SJCRH30 (cell line): Measurements from ENCODE around the gene HAND2. TPM values are rescaled to one million over a fixed set of nuclear protein-coding genes. Genes with fewer than 3 reads are reported as not detected.

ENCODE experiments used
- DNase-seq, 2 experiments: peaks; one replicate each; pipeline ENCODE4 v3.0.0-alpha.2; 2015 to 2020
- H3K27ac ChIP-seq: fragments of 250-450 bp; sonication (Bioruptor Pico); 2 replicates; pipeline ENCODE4 v1.5.1; 2020; ENCODE audit warnings: mild to moderate bottlenecking, moderate library complexity
- H3K27me3 ChIP-seq: fragments of 250-450 bp; sonication (Bioruptor Pico); 2 replicates; pipeline ENCODE4 v1.5.1; 2020; ENCODE audit warnings: mild to moderate bottlenecking, moderate library complexity
- H3K36me3 ChIP-seq: fragments of 250-450 bp; sonication (Bioruptor Pico); 2 replicates; pipeline ENCODE4 v1.5.1; 2020; ENCODE audit warnings: mild to moderate bottlenecking, moderate library complexity
- H3K4me1 ChIP-seq: fragments of 250-450 bp; sonication (Bioruptor Pico); 2 replicates; pipeline ENCODE4 v1.5.1; 2020; ENCODE audit warnings: mild to moderate bottlenecking, moderate library complexity
- H3K4me3 ChIP-seq: fragments of 250-450 bp; sonication (Bioruptor Pico); 2 replicates; pipeline ENCODE4 v1.5.1; 2020; ENCODE audit warnings: mild to moderate bottlenecking, moderate library complexity
- H3K9me3 ChIP-seq: fragments of 250-450 bp; sonication (Bioruptor Pico); replicated peaks from 2 replicates; pipeline ENCODE4 v1.5.1; 2020; ENCODE audit warnings: mild to moderate bottlenecking, moderate library complexity
- total RNA-seq: library from RNA; depleted of rRNA; stranded (reverse); fragments of >200 nt; shearing (Covaris generic); gene quantifications from 2 replicates; pipeline ENCODE4 v1.2.3, GENCODE V29; 2014

Gene HAND2
- total RNA-seq, 1 experiment from 2014 or later = 3.4 TPM

GRCh38 chr4:173504181-173504503 is 25.9 kb downstream of the HAND2 start:
- Histone ChIP-seq H3K27ac (no peak overlapping the region), H3K9me3 (no peaks in the 10 kb centered on the region), H3K36me3 (no peaks in the 10 kb centered on the region), H3K4me1 (no peaks in the 10 kb centered on the region), H3K27me3 (no peaks in the 10 kb centered on the region), H3K4me3 (no peak overlapping the region)
- no peak for DNase-seq

DNA sequence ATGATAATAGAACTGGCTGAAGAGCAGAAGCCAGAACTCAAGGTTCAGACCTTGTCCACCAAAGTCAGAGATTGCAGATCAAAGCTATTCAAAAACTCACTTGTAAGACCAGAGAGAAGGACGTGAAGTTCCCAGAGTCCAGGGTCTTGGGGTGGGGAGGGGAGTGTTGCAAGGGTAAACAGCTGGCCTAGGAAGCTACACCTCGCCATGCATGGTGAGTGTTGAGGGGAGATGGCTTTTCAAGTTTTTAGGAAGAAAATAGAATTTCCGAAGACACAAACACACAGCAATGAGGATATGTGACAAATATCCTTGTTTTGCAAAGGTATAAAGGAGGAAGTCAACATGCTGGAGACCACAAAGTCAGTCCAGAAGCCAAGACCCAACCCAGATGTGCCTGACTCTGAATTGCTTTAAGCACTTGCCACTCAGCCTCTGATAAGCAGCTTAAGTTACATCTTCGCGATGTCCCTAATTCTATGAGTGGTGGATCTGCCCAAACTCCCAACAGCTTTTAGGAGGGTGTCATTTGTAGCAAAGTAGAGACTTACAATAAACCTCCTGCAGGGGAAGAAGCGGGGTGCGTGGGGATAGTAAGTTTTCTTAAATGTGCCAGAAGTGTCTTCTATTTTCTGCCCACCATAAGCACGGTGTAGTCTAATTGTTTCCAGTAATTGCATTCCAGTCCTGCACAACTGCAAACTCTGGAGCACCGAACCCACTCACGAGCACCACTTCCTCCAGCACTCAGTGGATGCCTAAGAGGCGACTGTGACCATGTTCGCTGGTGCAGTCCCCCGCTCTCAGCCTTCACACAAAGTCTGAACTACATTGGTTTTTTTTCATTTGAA is 26.5 kb downstream of the HAND2 start:
- H3K27ac ChIP-seq = no peak overlapping the region
- H3K4me3 ChIP-seq = no peak overlapping the region
- DNase-seq = no peak
- H3K9me3 ChIP-seq = no peaks in the 10 kb centered on the region
- no peaks in the 10 kb centered on the region for H3K36me3 ChIP-seq
- H3K27me3 ChIP-seq = no peaks in the 10 kb centered on the region
- no peaks in the 10 kb centered on the region for H3K4me1 ChIP-seq

DNA sequence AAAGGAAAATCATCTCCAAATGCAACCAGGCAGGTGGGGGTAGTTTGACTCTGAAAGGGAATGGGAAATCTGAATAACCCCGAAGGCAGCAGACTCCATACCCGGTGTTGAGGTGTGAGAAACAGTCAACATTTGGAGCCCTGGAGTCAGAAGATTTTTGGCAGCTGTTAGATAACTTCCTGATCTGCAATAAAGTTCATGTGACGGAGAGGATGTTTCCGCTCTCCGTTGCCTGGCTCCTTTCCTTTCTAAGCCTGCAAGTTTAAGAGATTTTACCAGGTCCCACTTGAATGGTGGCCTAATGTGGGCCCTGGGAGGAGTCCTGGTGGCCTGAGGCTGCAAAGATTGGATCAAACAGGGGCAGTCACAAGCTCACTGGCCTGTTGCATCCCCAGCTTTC is 27.7 kb downstream of the HAND2 start:
- no peak for DNase-seq
- no peak overlapping the region for H3K27ac ChIP-seq
- no peak overlapping the region for H3K4me3 ChIP-seq
- no peaks in the 10 kb centered on the region for H3K9me3 ChIP-seq
- H3K36me3 ChIP-seq = no peaks in the 10 kb centered on the region
- no peaks in the 10 kb centered on the region for H3K27me3 ChIP-seq
- no peaks in the 10 kb centered on the region for H3K4me1 ChIP-seq

GRCh38 chr4:173501592-173502150 is 28.4 kb downstream of the HAND2 start:
- Histone ChIP-seq H3K4me1 (no peaks in the 10 kb centered on the region), H3K27ac (no peak overlapping the region), H3K4me3 (no peak overlapping the region), H3K9me3 (no peaks in the 10 kb centered on the region), H3K36me3 (no peaks in the 10 kb centered on the region), H3K27me3 (no peaks in the 10 kb centered on the region)
- no peak for DNase-seq

GRCh38 chr4:173500841-173501591 is 29.0 kb downstream of the HAND2 start:
- H3K27me3 ChIP-seq = no peaks in the 10 kb centered on the region
- no peak overlapping the region for H3K27ac ChIP-seq
- no peaks in the 10 kb centered on the region for H3K36me3 ChIP-seq
- no peak for DNase-seq
- H3K9me3 ChIP-seq = no peaks in the 10 kb centered on the region
- no peaks in the 10 kb centered on the region for H3K4me1 ChIP-seq
- H3K4me3 ChIP-seq = no peak overlapping the region

DNA sequence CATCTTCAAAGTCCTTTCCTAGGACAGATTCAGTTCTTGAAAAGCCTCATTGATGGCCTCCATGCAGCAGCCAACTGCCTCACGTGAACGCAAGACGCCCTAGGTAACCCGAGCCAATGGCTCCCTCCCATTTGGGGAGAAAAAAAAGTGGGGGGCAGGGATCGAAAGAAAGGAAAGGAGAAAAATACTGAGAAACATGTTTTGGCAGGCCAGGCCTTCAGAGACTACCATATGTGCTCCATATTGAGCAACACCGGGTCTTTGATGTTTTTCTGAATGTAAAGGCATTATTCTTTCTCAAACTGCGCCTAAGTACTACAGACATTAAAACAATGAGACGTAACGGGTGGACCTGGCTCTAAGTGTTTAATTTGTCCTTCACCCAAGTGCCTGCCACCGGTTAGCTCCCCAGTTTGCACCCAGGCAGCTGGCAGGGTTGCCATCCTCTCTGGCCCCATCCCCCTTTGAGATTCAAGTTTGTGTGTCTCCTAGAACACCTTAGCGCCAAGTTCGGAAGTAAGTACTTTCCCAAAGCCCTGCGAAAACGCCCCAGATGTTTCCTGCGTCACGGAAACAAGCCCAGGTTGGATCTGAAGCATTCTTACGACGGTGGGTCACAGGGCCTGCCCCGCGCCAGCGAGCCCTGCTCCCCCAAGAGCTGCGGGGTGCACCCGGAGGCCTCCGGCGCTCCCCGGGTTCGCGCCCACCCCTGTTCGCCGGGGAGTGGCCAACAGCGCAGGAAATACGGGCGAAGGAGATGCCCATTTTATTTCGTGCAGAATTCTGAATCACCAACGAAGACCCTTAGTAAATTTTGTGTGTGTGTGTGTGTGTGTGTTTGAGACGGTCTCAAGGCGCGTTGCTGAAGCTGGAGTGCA is 30.1 kb downstream of the HAND2 start:
- Histone ChIP-seq H3K36me3 (no peaks in the 10 kb centered on the region), H3K27ac (no peak overlapping the region), H3K4me3 (no peak overlapping the region), H3K4me1 (no peaks in the 10 kb centered on the region), H3K27me3 (no peaks in the 10 kb centered on the region), H3K9me3 (no peaks in the 10 kb centered on the region)
- no peak for DNase-seq

- no peaks in the 10 kb centered on the region for H3K36me3 ChIP-seq
- H3K4me1 ChIP-seq = no peaks in the 10 kb centered on the region
- no peaks in the 10 kb centered on the region for H3K9me3 ChIP-seq
- H3K27me3 ChIP-seq = no peaks in the 10 kb centered on the region
- no peak overlapping the region for H3K4me3 ChIP-seq
- DNase-seq = no peak
- H3K27ac ChIP-seq = no peak overlapping the region
Observed at GRCh38 chr4:173498771-173499170, 31.3 kb downstream of the HAND2 start.

DNA sequence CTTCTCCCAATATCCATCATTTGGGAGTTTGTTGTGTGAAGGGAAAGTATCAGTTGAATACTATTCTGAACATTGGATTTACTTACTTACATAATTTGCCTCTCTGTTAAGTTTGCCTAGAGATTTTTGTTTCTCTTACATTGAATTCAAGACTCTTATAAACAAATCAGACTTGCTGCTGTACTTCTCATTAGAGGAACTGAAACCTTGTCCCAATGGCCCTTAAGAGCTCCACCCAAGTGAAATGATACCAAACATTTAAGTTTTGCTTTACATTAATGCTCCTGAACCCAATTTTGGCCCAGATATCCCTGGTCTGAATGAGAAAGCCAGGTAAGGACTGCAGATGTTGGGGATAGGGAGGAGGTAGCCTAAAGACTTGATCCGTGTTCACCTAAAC is 32.0 kb downstream of the HAND2 start:
- H3K36me3 ChIP-seq = no peaks in the 10 kb centered on the region
- no peaks in the 10 kb centered on the region for H3K27me3 ChIP-seq
- H3K27ac ChIP-seq = no peak overlapping the region
- no peak for DNase-seq
- no peaks in the 10 kb centered on the region for H3K9me3 ChIP-seq
- H3K4me1 ChIP-seq = no peaks in the 10 kb centered on the region
- H3K4me3 ChIP-seq = no peak overlapping the region

- Histone ChIP-seq H3K27ac (no peak overlapping the region), H3K4me1 (peaks cover 12% of the 10 kb centered on the region), H3K27me3 (no peaks in the 10 kb centered on the region), H3K9me3 (no peaks in the 10 kb centered on the region), H3K36me3 (no peaks in the 10 kb centered on the region), H3K4me3 (no peak overlapping the region)
- no peak for DNase-seq
Observed at GRCh38 chr4:173494013-173494970, 35.7 kb downstream of the HAND2 start.

DNA sequence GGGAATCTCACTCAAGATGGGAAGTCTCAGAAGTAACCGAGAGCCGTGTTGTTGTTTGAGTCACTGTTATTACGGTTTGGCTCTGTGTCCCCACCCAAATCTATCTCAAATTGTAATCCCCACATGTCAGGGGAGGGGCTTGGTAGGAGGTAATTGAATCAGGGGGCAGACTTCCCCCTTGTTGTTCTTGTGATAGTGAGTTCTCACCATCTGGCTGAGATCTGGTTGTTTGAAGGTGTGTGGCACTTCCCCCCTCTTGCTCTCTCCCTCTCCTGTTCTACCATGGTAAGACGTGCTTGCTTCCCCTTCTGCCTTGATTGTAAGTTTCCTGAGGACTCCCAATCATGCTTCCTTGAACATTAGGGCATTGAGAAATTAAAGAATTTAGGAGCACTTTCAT is 37.0 kb downstream of the HAND2 start:
- Histone ChIP-seq H3K27ac (no peak overlapping the region), H3K4me1 (peaks cover 12% of the 10 kb centered on the region), H3K27me3 (no peaks in the 10 kb centered on the region), H3K36me3 (no peaks in the 10 kb centered on the region), H3K9me3 (no peaks in the 10 kb centered on the region), H3K4me3 (no peak overlapping the region)
- DNase-seq = no peak

- no peaks in the 10 kb centered on the region for H3K27me3 ChIP-seq
- no peak for DNase-seq
- H3K9me3 ChIP-seq = no peaks in the 10 kb centered on the region
- H3K36me3 ChIP-seq = no peaks in the 10 kb centered on the region
- peaks cover 12% of the 10 kb centered on the region for H3K4me1 ChIP-seq
- no peak overlapping the region for H3K27ac ChIP-seq
- no peak overlapping the region for H3K4me3 ChIP-seq
Observed at GRCh38 chr4:173492315-173492714, 37.7 kb downstream of the HAND2 start.

DNA sequence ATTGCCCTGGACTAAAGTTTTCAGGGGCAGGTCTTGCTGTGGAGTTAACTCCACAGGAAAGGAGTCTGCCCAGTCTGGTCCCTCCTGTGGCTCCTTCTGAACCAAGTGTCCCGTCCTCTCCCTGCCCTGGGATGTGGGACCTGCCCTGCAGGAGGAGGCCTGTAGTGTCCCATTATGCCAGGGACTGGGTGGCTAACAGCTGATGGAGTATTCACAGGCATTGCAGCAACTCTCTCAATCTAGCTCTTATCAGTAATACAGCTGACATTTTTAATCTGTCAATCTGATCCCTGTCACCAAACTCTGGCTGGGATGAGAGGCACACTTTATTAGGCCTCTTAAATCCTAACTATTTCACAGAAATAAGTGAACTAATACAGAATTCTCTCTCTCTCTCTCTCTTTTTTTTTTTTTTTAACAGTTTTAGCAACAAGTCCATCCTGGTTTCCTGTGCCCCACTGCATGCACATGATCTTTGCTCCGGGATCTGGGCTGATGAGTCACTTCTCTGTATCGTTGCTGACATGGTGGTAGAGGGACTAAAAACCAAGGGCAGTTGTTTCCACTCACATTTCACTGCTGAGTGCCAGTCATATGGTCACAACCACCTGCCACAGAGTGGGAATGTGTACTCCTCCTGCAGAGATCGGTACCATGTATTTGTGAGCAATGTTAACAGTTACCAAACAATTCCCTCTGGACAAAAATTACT is 39.1 kb downstream of the HAND2 start:
- Histone ChIP-seq H3K36me3 (no peaks in the 10 kb centered on the region), H3K4me1 (peaks cover 16% of the 10 kb centered on the region), H3K27ac (peak overlapping the region; percentile 43), H3K9me3 (no peaks in the 10 kb centered on the region), H3K4me3 (no peak overlapping the region), H3K27me3 (no peaks in the 10 kb centered on the region)
- peak; percentile 49 to 69 for DNase-seq

GRCh38 chr4:173490256-173490655 is 39.8 kb downstream of the HAND2 start:
- no peaks in the 10 kb centered on the region for H3K9me3 ChIP-seq
- no peaks in the 10 kb centered on the region for H3K36me3 ChIP-seq
- peaks cover 16% of the 10 kb centered on the region for H3K4me1 ChIP-seq
- no peak overlapping the region for H3K4me3 ChIP-seq
- no peak overlapping the region for H3K27ac ChIP-seq
- no peaks in the 10 kb centered on the region for H3K27me3 ChIP-seq
- DNase-seq = no peak
